SK-N-SH (cell line): ENCODE measurements around the gene TMEM164.

ENCODE experiments used
- CHD2 ChIP-seq: fragments of 150-350 bp; IDR thresholded peaks from 2 replicates; pipeline ENCODE4 v1.6.1; 2018; ENCODE audit warnings: low read length; ENCODE audit not compliant: partially characterized antibody
- EP300 ChIP-seq, 2 experiments: IDR thresholded peaks; 2 replicates each; pipeline versions ENCODE4 v1.4.0 to v1.6.1; 2012; ENCODE audit warnings: borderline replicate concordance in 1 of 2, low read depth in 1 of 2, low read length in 1 of 2
- GABPA ChIP-seq: IDR thresholded peaks from 2 replicates; pipeline ENCODE4 v1.4.0; 2012; ENCODE audit warnings: low read depth, mild to moderate bottlenecking
- JUND ChIP-seq: IDR thresholded peaks from 2 replicates; pipeline ENCODE4 v1.4.0; 2012
- MXI1 ChIP-seq: IDR thresholded peaks from 2 replicates; pipeline ENCODE4 v1.6.1; 2012; ENCODE audit warnings: mild to moderate bottlenecking, low read depth, low read length, improper control_type of control experiment
- POLR2AphosphoS5 ChIP-seq: IDR thresholded peaks from 2 replicates; pipeline ENCODE4 v1.6.1; 2012; ENCODE audit warnings: low read depth, low read length
- RAD21 ChIP-seq: IDR thresholded peaks from 2 replicates; pipeline ENCODE4 v1.6.1; 2012; ENCODE audit warnings: mild to moderate bottlenecking, low read length
- SMC3 ChIP-seq: IDR thresholded peaks from 2 replicates; pipeline ENCODE4 v1.6.1; 2012; ENCODE audit warnings: low read depth, low read length, improper control_type of control experiment
- TAF1 ChIP-seq: IDR thresholded peaks from 2 replicates; pipeline ENCODE4 v1.6.1; 2012; ENCODE audit warnings: low read depth, mild to moderate bottlenecking, low read length, moderate library complexity, borderline replicate concordance
- YY1 ChIP-seq: IDR thresholded peaks from 2 replicates; pipeline ENCODE4 v1.4.0; 2012; ENCODE audit warnings: low read depth, mild to moderate bottlenecking
- TF ChIP-seq, protein P1 (sequence below): fragments of 200-600 bp; sonication (generic); IDR thresholded peaks from 2 replicates; pipeline ENCODE4 v1.6.1; 2017; ENCODE audit warnings: antibody characterized with exemption, mild to moderate bottlenecking, moderate library complexity

DNA sequence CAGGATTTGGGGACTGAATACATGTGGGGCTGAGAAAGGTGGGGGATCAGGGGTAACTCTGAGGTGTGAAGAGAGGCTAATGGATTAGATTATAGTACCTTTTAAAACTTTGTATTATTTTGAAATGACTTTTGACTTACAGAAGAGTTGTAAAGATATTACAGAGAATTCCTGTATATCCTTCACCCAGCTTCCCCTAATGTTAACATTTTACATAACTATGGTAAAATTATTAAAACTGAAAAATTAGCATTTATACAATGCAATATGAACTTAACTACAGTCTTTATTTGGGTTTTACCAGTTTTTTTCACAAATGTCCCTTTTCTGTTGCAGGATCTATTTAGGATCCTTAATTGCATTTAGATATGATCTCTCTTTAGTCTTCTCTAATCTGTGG is 57.4 kb downstream of the TMEM164 start:
- TF ChIP-seq POLR2AphosphoS5, result no peak
- TF ChIP-seq MXI1, result no peak
- TF ChIP-seq YY1, result no peak
- TF ChIP-seq SMC3, result no peak
- TF ChIP-seq, protein P1, sequence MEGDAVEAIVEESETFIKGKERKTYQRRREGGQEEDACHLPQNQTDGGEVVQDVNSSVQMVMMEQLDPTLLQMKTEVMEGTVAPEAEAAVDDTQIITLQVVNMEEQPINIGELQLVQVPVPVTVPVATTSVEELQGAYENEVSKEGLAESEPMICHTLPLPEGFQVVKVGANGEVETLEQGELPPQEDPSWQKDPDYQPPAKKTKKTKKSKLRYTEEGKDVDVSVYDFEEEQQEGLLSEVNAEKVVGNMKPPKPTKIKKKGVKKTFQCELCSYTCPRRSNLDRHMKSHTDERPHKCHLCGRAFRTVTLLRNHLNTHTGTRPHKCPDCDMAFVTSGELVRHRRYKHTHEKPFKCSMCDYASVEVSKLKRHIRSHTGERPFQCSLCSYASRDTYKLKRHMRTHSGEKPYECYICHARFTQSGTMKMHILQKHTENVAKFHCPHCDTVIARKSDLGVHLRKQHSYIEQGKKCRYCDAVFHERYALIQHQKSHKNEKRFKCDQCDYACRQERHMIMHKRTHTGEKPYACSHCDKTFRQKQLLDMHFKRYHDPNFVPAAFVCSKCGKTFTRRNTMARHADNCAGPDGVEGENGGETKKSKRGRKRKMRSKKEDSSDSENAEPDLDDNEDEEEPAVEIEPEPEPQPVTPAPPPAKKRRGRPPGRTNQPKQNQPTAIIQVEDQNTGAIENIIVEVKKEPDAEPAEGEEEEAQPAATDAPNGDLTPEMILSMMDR, result no peak
- no peak for TF ChIP-seq GABPA
- no peak for TF ChIP-seq TAF1
- TF ChIP-seq JUND, result no peak
- TF ChIP-seq RAD21, result no peak
- TF ChIP-seq CHD2, result no peak
- TF ChIP-seq EP300 (IDR thresholded peaks at IDR 0.05; ENCODE audit: borderline replicate concordance in 1 of 2, low read depth in 1 of 2, low read length in 1 of 2), result no peak
